Gastroesophageal sphincter (tissue), 4 donors: Measurements from ENCODE around the gene L3MBTL2. TPM values are rescaled to one million over a fixed set of nuclear protein-coding genes. Genes with fewer than 3 reads are reported as not detected.

Source experiments
- ATAC-seq: fragments of 150-250 bp; one replicate; pipeline ENCODE4 v1.9.1; 2016; ENCODE audit warnings: mild to moderate bottlenecking, moderate library complexity
- H3K27ac ChIP-seq, 4 donors: fragments of 200-600 bp; sonication (generic) in 3 of 4; 1 replicate in 3 of 4; 2 replicates in 1 of 4; pipeline ENCODE4 v1.5.1; 2016 to 2019
- H3K27me3 ChIP-seq: fragments of 200-600 bp; sonication (generic); one replicate; pipeline ENCODE4 v1.5.1; 2019
- H3K36me3 ChIP-seq, 2 donors: fragments of 200-600 bp; sonication (generic); one replicate each; pipeline ENCODE4 v1.5.1; 2019; ENCODE audit warnings: control low read depth in 1 of 2
- H3K4me1 ChIP-seq, 3 donors: fragments of 200-600 bp; sonication (generic); 1 replicate in 2 of 3; 2 replicates in 1 of 3; pipeline ENCODE4 v1.5.1; 2016 to 2019; ENCODE audit warnings: control low read depth in 2 of 3
- H3K4me3 ChIP-seq, 2 donors: fragments of 200-600 bp; sonication (generic); one replicate each; pipeline ENCODE4 v1.5.1; 2019; ENCODE audit warnings: mild to moderate bottlenecking in 1 of 2, moderate library complexity in 1 of 2
- H3K9me3 ChIP-seq, 3 donors: fragments of 200-600 bp; sonication (generic); one replicate each; pipeline ENCODE4 v1.5.1; 2017 to 2019; ENCODE audit warnings: control low read depth in 2 of 3
- EP300 ChIP-seq: sonication (generic); formaldehyde crosslinking; IDR thresholded peaks from one replicate; pipeline ENCODE4 v1.6.1; 2017; ENCODE audit warnings: antibody characterized with exemption, mild to moderate bottlenecking
- POLR2A ChIP-seq, 2 donors: fragments of 450-650 bp; IDR thresholded peaks; one replicate each; pipeline ENCODE4 v1.6.1; 2017; ENCODE audit warnings: antibody characterized with exemption in 2 of 2, mild to moderate bottlenecking in 2 of 2, moderate library complexity in 1 of 2
- POLR2AphosphoS5 ChIP-seq: sonication (generic); formaldehyde crosslinking; IDR thresholded peaks from one replicate; pipeline ENCODE4 v1.6.1; 2017; ENCODE audit warnings: antibody characterized with exemption
- WGBS, 2 donors: methylation state at CpG; one replicate each; pipeline ENCODE4 v1.1.5; 2018; ENCODE audit warnings: low coverage in 1 of 2; 5-methylcytosine and 5-hydroxymethylcytosine counted together
- total RNA-seq, 4 donors: library from RNA; depleted of rRNA; stranded (reverse); fragments of >200 nt; gene quantifications; one replicate each; pipeline ENCODE4 v1.1.0, GENCODE V29; 2016
- TF ChIP-seq, protein P1 (sequence below), 4 experiments: fragments of 200-600 bp in 2 of 4; fragments of 450-650 bp in 2 of 4; sonication (generic) in 1 of 4; IDR thresholded peaks; one replicate each; pipeline ENCODE4 v1.5.1; 2017 to 2019; ENCODE audit warnings: antibody characterized with exemption in 4 of 4, mild to moderate bottlenecking in 2 of 4, moderate library complexity in 2 of 4

Gene L3MBTL2
- total RNA-seq, 4 donors from 2014 or later: 11.9 to 27.5 (median 21.6) TPM

DNA sequence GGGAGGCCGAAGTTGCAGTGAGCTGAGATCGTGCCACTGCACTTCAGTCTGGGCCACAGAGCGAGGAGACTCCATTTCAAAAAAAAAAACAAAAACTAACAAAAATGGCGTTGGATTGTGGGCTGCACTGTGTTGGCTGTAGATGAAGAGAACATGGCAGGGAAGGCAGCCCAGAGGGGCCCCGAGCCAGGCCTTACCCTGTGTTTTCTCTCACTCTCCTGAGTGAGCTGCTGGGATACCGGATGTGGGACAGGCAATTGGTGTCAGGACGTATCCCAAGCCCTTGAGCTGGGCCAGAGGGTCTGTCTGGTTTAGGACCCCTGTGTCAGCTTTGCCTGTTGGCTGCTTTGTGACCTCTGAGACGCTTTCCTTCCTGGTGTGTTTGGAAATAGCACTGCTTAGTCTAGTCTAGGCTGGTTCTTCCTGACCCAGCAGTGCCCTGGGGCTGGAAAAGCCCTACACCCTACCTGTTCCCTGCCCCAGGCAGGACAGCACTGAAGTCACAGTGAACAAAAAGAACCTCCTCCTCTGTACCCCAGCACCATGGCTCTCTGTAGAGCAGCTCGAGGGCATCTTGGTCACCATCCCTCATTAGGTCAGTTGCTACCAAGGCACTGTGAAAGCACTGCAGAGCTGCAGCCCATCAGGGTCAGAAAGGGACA, 17.9 kb downstream of the L3MBTL2 start:
- WGBS, 2 donors: 88 to 100% methylated on average over 2 to 8 of the region's 9 CpGs
- Histone ChIP-seq H3K4me1 (peaks cover 0 to 5% (median 3%) of the 10 kb centered on the region in 3 donors), H3K36me3 (peaks cover 0 to 91% of the 10 kb centered on the region in 2 donors), H3K27me3 (no peaks in the 10 kb centered on the region), H3K27ac (no peak overlapping the region), H3K9me3 (no peaks in the 10 kb centered on the region), H3K4me3 (no peak overlapping the region)
- no peak for ATAC-seq
- TF ChIP-seq POLR2A (IDR thresholded peaks at IDR 0.05): no peak
- no peak for TF ChIP-seq POLR2AphosphoS5
- no peak for TF ChIP-seq EP300
- TF ChIP-seq, protein P1, sequence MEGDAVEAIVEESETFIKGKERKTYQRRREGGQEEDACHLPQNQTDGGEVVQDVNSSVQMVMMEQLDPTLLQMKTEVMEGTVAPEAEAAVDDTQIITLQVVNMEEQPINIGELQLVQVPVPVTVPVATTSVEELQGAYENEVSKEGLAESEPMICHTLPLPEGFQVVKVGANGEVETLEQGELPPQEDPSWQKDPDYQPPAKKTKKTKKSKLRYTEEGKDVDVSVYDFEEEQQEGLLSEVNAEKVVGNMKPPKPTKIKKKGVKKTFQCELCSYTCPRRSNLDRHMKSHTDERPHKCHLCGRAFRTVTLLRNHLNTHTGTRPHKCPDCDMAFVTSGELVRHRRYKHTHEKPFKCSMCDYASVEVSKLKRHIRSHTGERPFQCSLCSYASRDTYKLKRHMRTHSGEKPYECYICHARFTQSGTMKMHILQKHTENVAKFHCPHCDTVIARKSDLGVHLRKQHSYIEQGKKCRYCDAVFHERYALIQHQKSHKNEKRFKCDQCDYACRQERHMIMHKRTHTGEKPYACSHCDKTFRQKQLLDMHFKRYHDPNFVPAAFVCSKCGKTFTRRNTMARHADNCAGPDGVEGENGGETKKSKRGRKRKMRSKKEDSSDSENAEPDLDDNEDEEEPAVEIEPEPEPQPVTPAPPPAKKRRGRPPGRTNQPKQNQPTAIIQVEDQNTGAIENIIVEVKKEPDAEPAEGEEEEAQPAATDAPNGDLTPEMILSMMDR (IDR thresholded peaks at IDR 0.05): no peak

DNA sequence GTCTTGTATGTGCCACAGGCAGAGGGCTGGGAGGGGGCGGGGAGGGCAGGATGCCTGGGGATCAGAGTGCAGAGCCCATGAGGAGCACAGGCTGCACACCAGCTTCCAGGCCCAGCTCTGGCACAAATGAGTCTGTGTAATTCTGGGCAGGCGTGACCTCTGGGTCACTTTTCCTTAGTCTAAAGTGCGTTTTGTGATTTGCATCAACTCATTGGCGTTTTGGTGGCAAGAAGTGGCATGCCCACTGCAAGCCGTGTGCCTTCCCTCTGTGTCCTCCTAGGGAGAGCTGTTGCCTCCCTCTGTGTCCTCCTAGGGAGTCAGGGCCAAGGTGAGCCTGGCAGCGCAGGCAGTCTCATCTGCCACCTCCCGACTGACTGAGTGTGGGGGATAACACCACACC, 18.4 kb downstream of the L3MBTL2 start:
- Histone ChIP-seq H3K36me3 (peaks cover 0 to 96% of the 10 kb centered on the region in 2 donors), H3K4me3 (no peak overlapping the region), H3K27me3 (no peaks in the 10 kb centered on the region), H3K27ac (no peak overlapping the region), H3K4me1 (no peaks in the 10 kb centered on the region), H3K9me3 (no peaks in the 10 kb centered on the region)
- ATAC-seq: no peak
- TF ChIP-seq EP300 (no peak), POLR2AphosphoS5 (no peak), POLR2A (IDR thresholded peaks at IDR 0.05) (no peak)
- TF ChIP-seq, protein P1 (IDR thresholded peaks at IDR 0.05): no peak
- no CpG with 5 or more reads among the region's 7 CpGs for WGBS, 2 donors

DNA sequence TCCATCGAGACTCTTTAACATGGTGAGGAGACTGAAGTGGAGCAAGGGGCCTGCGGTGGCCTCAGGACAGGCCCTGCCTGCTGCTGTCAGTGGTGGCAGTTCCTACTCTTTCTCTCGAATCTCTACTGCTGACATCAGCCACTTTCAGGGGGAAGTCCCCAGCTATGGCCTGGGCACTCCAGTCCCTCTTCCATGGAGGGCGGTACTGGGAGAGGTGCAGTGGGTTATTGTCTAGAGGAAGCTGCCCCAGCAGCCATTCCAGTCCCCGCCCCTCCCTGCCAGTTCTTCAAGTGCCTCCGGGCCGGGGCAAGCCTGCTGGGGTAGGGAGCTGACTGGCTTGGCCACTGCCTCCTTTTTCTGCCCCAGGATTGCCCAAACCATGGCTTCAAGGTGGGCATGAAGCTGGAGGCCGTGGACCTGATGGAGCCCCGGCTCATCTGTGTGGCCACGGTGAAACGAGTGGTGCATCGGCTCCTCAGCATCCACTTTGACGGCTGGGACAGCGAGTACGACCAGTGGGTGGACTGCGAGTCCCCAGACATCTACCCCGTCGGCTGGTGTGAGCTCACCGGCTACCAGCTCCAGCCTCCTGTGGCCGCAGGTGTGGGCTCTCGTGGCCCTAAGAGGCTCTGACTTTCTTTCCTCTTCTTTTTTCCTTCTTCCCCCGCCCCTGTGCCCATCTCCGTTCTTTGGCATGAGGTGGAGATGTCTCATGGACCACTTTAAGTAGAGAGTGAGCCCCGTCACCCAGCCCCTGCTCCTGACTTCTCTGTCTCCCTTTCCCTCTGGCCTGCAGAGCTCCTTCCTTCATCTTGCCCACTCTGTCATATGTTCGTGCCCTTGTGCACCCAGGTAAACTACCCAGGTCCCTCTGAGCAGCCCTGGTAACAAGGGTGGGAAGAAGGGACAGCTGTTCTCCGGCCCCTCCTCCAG, 21.9 kb downstream of the L3MBTL2 start:
- no peaks in the 10 kb centered on the region for H3K4me1 ChIP-seq
- 88 to 100% methylated on average over 3 to 14 of the region's 26 CpGs for WGBS, 2 donors
- no peak overlapping the region for H3K4me3 ChIP-seq
- H3K27ac ChIP-seq: no peak overlapping the region
- H3K36me3 ChIP-seq: peaks cover 0 to 99% of the 10 kb centered on the region in 2 donors
- no peaks in the 10 kb centered on the region for H3K27me3 ChIP-seq
- ATAC-seq: peak; percentile 50
- H3K9me3 ChIP-seq: no peaks in the 10 kb centered on the region
- TF ChIP-seq, protein P1 (IDR thresholded peaks at IDR 0.05): no peak
- no peak for TF ChIP-seq EP300
- no peak for TF ChIP-seq POLR2AphosphoS5
- no peak for TF ChIP-seq POLR2A (IDR thresholded peaks at IDR 0.05)

DNA sequence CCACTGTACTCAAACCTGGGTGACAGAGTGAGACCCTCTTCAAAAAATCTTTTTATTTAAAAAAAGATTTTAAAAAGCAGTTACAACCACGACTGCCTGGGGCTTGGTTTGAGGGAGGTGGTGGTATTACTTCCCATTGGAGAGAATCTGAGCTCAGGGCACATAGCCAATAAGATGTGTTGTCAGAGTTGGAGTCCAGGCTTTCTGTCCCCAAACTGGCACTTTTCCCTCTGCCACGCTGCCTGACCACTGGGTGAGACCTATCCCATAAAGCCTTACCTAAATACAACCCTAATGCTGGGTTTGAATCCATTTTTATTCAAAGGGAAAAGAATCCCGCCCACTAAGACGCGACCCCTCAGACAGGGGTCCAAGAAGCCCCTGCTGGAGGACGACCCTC, 24.1 kb downstream of the L3MBTL2 start:
- WGBS, 2 donors: 66% methylated on average over 2 of the region's 6 CpGs; no CpG with 5 or more reads in 1 of the 2 donors
- H3K36me3 ChIP-seq: peaks cover 0 to 77% of the 10 kb centered on the region in 2 donors
- H3K27me3 ChIP-seq: no peaks in the 10 kb centered on the region

More for the DNA sequence above, 24.1 kb downstream of the L3MBTL2 start:
- ATAC-seq: no peak
- Histone ChIP-seq H3K4me3 (no peak overlapping the region), H3K4me1 (no peaks in the 10 kb centered on the region), H3K27ac (no peak overlapping the region), H3K9me3 (no peaks in the 10 kb centered on the region)
- TF ChIP-seq POLR2A (IDR thresholded peaks at IDR 0.05) (no peak), EP300 (no peak), POLR2AphosphoS5 (no peak)
- TF ChIP-seq, protein P1 (IDR thresholded peaks at IDR 0.05): no peak
